Measurements from ENCODE around the gene RGMA. TPM values are rescaled to one million over a fixed set of nuclear protein-coding genes. Genes with fewer than 3 reads are reported as not detected.
A peak's percentile ranks its signal among the peaks of the same experiment; 100 is the strongest.

The RGMA gene
- total RNA-seq, 4 donors from 2014 or later: 3.6 to 57.1 (median 25.1) TPM

- Histone ChIP-seq H3K9me3 (no peaks in the 10 kb centered on the region), H3K27ac (peak overlapping the region; percentile 71 to 74), H3K36me3 (no peaks in the 10 kb centered on the region), H3K4me1 (no peaks in the 10 kb centered on the region), H3K4me3 (peak overlapping the region; percentile 50 to 51), H3K27me3 (no peaks in the 10 kb centered on the region)
- DNase-seq: peak; percentile 83 to 84
- TF ChIP-seq POLR2A (IDR thresholded peaks at IDR 0.05): no peak
- TF ChIP-seq CTCF (IDR thresholded peaks at IDR 0.05): peak; percentile 72 to 88 (median 84)
- intact Hi-C loops (cut with DNase I; ENCODE audit: low total_unique reads): no loop called here
Measured at GRCh38 chr15:93087825-93088199, 1.2 kb downstream of the RGMA start.

GRCh38 chr15:93086791-93087190 is 2.2 kb downstream of the RGMA start:
- DNase-seq: no peak
- Histone ChIP-seq H3K36me3 (no peaks in the 10 kb centered on the region), H3K27ac (no peak overlapping the region), H3K27me3 (no peaks in the 10 kb centered on the region), H3K4me3 (no peak overlapping the region), H3K9me3 (no peaks in the 10 kb centered on the region), H3K4me1 (no peaks in the 10 kb centered on the region)
- no peak for TF ChIP-seq CTCF (IDR thresholded peaks at IDR 0.05)
- TF ChIP-seq POLR2A (IDR thresholded peaks at IDR 0.05): no peak
- intact Hi-C loops (cut with DNase I; ENCODE audit: low total_unique reads): no loop called here

GRCh38 chr15:93085692-93086091 is 3.3 kb downstream of the RGMA start:
- intact Hi-C loops (cut with DNase I; ENCODE audit: low total_unique reads): no loop called here
- Histone ChIP-seq H3K27me3 (no peaks in the 10 kb centered on the region), H3K36me3 (no peaks in the 10 kb centered on the region), H3K4me3 (no peak overlapping the region), H3K9me3 (no peaks in the 10 kb centered on the region), H3K27ac (peak overlapping the region in 1 of 2 donors; percentile 49), H3K4me1 (no peaks in the 10 kb centered on the region)
- TF ChIP-seq POLR2A (IDR thresholded peaks at IDR 0.05) (no peak), CTCF (IDR thresholded peaks at IDR 0.05) (no peak)
- no peak for DNase-seq

- Histone ChIP-seq H3K4me3 (no peak overlapping the region), H3K27ac (no peak overlapping the region), H3K9me3 (no peaks in the 10 kb centered on the region), H3K36me3 (no peaks in the 10 kb centered on the region), H3K27me3 (no peaks in the 10 kb centered on the region), H3K4me1 (no peaks in the 10 kb centered on the region)
- intact Hi-C loops (cut with DNase I; ENCODE audit: low total_unique reads): no loop called here
- no peak for TF ChIP-seq POLR2A (IDR thresholded peaks at IDR 0.05)
- TF ChIP-seq CTCF (IDR thresholded peaks at IDR 0.05): no peak
- DNase-seq: no peak
Measured at GRCh38 chr15:93082861-93083260, 6.2 kb downstream of the RGMA start.

- Histone ChIP-seq H3K4me3 (no peak overlapping the region), H3K36me3 (no peaks in the 10 kb centered on the region), H3K9me3 (no peaks in the 10 kb centered on the region), H3K4me1 (no peaks in the 10 kb centered on the region), H3K27ac (no peak overlapping the region), H3K27me3 (no peaks in the 10 kb centered on the region)
- intact Hi-C loops (cut with DNase I; ENCODE audit: low total_unique reads): no loop called here
- TF ChIP-seq POLR2A (IDR thresholded peaks at IDR 0.05) (no peak), CTCF (IDR thresholded peaks at IDR 0.05) (no peak)
- DNase-seq: no peak
Measured at GRCh38 chr15:93081399-93081798, 7.6 kb downstream of the RGMA start.
